ENCODE measurements around the gene NABP1. TPM values are rescaled to one million over a fixed set of nuclear protein-coding genes. Genes with fewer than 3 reads are reported as not detected.

Gene NABP1, protein sequence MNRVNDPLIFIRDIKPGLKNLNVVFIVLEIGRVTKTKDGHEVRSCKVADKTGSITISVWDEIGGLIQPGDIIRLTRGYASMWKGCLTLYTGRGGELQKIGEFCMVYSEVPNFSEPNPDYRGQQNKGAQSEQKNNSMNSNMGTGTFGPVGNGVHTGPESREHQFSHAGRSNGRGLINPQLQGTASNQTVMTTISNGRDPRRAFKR
- total RNA-seq (36.1 and 40.0 TPM in 2 replicates), polyA plus RNA-seq (19.6 and 27.2 TPM in 2 replicates)

DNA sequence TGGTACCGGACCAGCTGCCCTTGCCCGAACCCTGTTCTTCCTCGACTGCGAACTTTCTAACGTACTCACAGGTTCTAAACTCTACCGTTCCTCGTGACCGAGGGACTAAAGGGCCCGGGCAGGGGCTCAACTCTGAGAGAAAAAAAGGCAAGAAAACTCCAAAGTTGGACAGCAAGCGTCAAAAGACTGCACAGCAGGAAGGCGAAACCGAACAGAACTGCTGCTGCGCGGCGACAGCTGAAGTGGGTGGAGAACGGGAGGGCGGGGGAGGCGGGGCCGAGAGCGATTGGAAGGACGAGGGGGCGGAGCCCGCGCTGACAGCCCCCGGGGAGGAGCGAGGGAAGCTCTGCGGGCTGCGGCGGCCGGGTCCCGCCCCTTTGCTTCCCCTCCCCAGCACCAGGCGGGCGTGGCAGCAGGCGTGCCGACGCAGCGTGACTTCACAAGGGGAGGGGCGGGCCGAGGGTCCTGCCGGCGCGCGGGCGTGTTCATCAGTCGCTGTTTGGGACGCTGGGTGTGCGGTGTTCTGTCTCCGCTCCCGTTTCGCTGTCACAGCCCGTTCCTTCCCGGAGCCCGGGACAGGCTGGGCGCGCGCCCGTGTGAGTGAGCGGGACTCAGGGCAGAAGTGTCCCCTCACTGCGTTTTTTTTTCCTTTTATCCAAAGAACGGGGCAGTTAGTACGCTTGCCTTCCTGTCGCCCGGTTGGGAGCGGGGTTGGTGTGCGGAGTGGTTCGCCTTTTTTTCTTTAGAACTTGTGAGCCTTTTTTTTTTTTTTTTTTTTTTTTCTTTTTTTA lies at the start of gene NABP1:
Gene NABP1, plus strand, starts transcription at position 491 of the 791 bp plus-strand sequence. CDS start 479 bp downstream, outside the sequence.
- no peaks in the 10 kb centered on the region for H3K9me3 ChIP-seq (ENCODE audit: low read depth)
- no peaks in the 10 kb centered on the region for H4K20me1 ChIP-seq (ENCODE audit: insufficient read depth, poor library complexity, severe bottlenecking)
- no peaks in the 10 kb centered on the region for H3K27me3 ChIP-seq
- peak within 1 kb of the TSS; percentile 90 for H3K4me2 ChIP-seq
- no peaks in the 10 kb centered on the region for H3K36me3 ChIP-seq (replicated peaks; ENCODE audit: insufficient read depth, low read depth)
- H3K4me1 ChIP-seq (ENCODE audit: insufficient read depth) = peaks cover 10% of the 10 kb centered on the region
- peak within 1 kb of the TSS; percentile 98 for H3K27ac ChIP-seq
- TF ChIP-seq EZH2 (IDR thresholded peaks at IDR 0.05; ENCODE audit: borderline replicate concordance) (no peak), EZH2phosphoT487 (IDR thresholded peaks at IDR 0.05; ENCODE audit: low read depth, severe bottlenecking, unreplicated experiment) (no peak)
- TF ChIP-seq, protein P1, sequence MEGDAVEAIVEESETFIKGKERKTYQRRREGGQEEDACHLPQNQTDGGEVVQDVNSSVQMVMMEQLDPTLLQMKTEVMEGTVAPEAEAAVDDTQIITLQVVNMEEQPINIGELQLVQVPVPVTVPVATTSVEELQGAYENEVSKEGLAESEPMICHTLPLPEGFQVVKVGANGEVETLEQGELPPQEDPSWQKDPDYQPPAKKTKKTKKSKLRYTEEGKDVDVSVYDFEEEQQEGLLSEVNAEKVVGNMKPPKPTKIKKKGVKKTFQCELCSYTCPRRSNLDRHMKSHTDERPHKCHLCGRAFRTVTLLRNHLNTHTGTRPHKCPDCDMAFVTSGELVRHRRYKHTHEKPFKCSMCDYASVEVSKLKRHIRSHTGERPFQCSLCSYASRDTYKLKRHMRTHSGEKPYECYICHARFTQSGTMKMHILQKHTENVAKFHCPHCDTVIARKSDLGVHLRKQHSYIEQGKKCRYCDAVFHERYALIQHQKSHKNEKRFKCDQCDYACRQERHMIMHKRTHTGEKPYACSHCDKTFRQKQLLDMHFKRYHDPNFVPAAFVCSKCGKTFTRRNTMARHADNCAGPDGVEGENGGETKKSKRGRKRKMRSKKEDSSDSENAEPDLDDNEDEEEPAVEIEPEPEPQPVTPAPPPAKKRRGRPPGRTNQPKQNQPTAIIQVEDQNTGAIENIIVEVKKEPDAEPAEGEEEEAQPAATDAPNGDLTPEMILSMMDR (IDR thresholded peaks at IDR 0.05; ENCODE audit: poor library complexity) = no peak
- H3K9me2 ChIP-seq (replicated peaks; ENCODE audit: insufficient read depth) = no peaks in the 10 kb centered on the region
- peak within 1 kb of the TSS; percentile 82 for H2AFZ ChIP-seq
- peaks cover 8% of the 10 kb centered on the region for H3K79me2 ChIP-seq
- peak; percentile 100 for DNase-seq (ENCODE audit: low spot score)
- WGBS (ENCODE audit: low lambda C conversion rate, missing lambda C conversion rate) = under 1% methylated on average over 35 of the region's 66 CpGs
- H3K4me3 ChIP-seq = peak within 1 kb of the TSS; percentile 87

DNA sequence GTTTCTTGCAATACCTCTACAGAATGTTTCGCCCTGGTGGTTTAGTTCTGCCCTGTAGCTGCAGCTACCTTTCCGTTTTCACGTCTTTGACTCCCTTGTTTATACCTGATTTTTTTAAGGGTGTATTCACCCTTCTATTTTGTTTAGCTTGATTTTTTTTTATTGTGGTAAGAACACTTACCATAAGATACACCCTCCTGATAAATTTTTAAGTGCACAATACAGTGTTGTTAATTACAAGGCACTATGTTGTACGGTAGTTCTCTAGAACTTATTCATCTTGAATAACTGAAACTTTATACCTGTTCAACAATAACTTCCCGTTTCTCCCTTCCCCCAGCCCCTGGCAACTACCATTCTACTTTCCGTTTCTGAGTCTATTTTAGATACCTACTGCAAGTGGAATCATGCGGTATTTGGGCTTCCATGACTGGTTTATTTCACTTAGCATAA lies 48.9 kb upstream of the NABP1 start:
- Histone ChIP-seq H2AFZ (no peak overlapping the region), H3K9me2 (replicated peaks; ENCODE audit: insufficient read depth) (no peaks in the 10 kb centered on the region), H3K27ac (no peak overlapping the region), H4K20me1 (ENCODE audit: insufficient read depth, poor library complexity, severe bottlenecking) (no peaks in the 10 kb centered on the region), H3K4me2 (no peak overlapping the region), H3K27me3 (no peaks in the 10 kb centered on the region), H3K9me3 (ENCODE audit: low read depth) (no peaks in the 10 kb centered on the region), H3K36me3 (replicated peaks; ENCODE audit: insufficient read depth, low read depth) (no peaks in the 10 kb centered on the region), H3K4me1 (ENCODE audit: insufficient read depth) (peaks cover 4% of the 10 kb centered on the region), H3K4me3 (no peak overlapping the region), H3K79me2 (no peaks in the 10 kb centered on the region)
- TF ChIP-seq EZH2phosphoT487 (IDR thresholded peaks at IDR 0.05; ENCODE audit: low read depth, severe bottlenecking, unreplicated experiment) (no peak), EZH2 (IDR thresholded peaks at IDR 0.05; ENCODE audit: borderline replicate concordance) (no peak)
- TF ChIP-seq, protein P1 (IDR thresholded peaks at IDR 0.05; ENCODE audit: poor library complexity) = no peak
- WGBS (ENCODE audit: low lambda C conversion rate, missing lambda C conversion rate) = 78% methylated on average over 7 of the region's 7 CpGs
- no peak for DNase-seq (ENCODE audit: low spot score)

DNA sequence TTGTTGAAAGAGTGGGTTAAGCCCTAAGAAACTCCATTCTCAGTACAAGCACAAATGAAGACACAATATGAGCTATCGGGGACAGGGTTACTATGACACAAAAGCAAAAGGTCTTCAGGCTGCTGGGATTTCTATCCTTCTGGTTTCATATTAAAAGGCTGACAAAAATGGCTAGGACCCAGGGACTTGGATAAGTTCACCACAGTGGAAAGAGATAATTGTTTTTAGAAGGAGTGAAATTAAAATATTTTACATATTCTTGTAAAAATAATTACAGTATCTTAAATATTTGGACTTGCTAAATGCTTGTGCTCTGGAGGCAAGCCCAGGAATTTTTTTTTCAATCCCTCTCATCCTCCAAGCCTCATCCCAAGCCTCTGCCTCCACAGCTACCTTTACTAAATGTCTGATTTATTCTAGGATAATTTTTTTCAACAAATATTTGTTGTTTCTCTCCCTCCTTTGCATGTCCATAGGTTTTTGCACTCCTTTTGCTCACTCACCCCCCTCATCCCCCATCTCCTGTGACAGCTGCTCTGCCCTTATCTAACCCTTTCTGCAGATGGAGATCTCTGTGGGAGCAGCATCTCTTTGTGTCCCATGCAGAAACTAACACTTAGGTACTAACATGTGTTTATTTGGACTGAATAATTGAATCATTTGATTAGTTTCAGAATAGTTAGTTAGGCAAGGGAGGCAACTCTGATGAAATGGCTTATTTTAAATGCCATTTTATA lies 47.8 kb upstream of the NABP1 start:
- no peaks in the 10 kb centered on the region for H3K36me3 ChIP-seq (replicated peaks; ENCODE audit: insufficient read depth, low read depth)
- no peaks in the 10 kb centered on the region for H3K79me2 ChIP-seq
- no peaks in the 10 kb centered on the region for H4K20me1 ChIP-seq (ENCODE audit: insufficient read depth, poor library complexity, severe bottlenecking)
- no peak overlapping the region for H2AFZ ChIP-seq
- no peak for TF ChIP-seq EZH2phosphoT487 (IDR thresholded peaks at IDR 0.05; ENCODE audit: low read depth, severe bottlenecking, unreplicated experiment)
- H3K27me3 ChIP-seq = no peaks in the 10 kb centered on the region
- H3K27ac ChIP-seq = no peak overlapping the region
- peaks cover 4% of the 10 kb centered on the region for H3K4me1 ChIP-seq (ENCODE audit: insufficient read depth)
- 79% methylated on average over 1 of the region's 1 CpG for WGBS (ENCODE audit: low lambda C conversion rate, missing lambda C conversion rate)
- no peak for DNase-seq (ENCODE audit: low spot score)
- H3K4me2 ChIP-seq = no peak overlapping the region
- H3K9me2 ChIP-seq (replicated peaks; ENCODE audit: insufficient read depth) = no peaks in the 10 kb centered on the region
- H3K9me3 ChIP-seq (ENCODE audit: low read depth) = no peaks in the 10 kb centered on the region
- no peak overlapping the region for H3K4me3 ChIP-seq
